Liver (tissue), 9 donors: ENCODE data around the gene NRF1. TPM values are rescaled to one million over a fixed set of nuclear protein-coding genes. Genes with fewer than 3 reads are reported as not detected.

ENCODE experiments used
- DNase-seq: peaks from one replicate; pipeline ENCODE4 v3.0.0-alpha.2; 2017; ENCODE audit warnings: low spot score
- H3K27ac ChIP-seq, 2 donors: one replicate each; pipeline ENCODE4 v1.7.0; 2013; ENCODE audit warnings: inconsistent platforms in 2 of 2, low read length in 2 of 2, control low read depth in 1 of 2, low read depth in 1 of 2, mild to moderate bottlenecking in 1 of 2
- H3K27me3 ChIP-seq, 4 donors: one replicate each; pipeline versions ENCODE4 v1.6.1 to v1.7.0; 2013; ENCODE audit warnings: low read length in 3 of 4, inconsistent platforms in 1 of 4, mild to moderate bottlenecking in 1 of 4, moderate library complexity in 1 of 4; ENCODE audit not compliant: control insufficient read depth in 4 of 4, insufficient read depth in 4 of 4
- H3K36me3 ChIP-seq, 4 donors: one replicate each; pipeline versions ENCODE4 v1.6.1 to v1.7.0; 2013; ENCODE audit warnings: low read length in 3 of 4, mild to moderate bottlenecking in 3 of 4, low read depth in 1 of 4, moderate library complexity in 1 of 4; ENCODE audit not compliant: control insufficient read depth in 4 of 4, insufficient read depth in 3 of 4
- H3K4me1 ChIP-seq, 4 donors: one replicate each; pipeline versions ENCODE4 v1.6.1 to v1.7.0; 2013; ENCODE audit warnings: low read length in 3 of 4, mild to moderate bottlenecking in 3 of 4, moderate library complexity in 1 of 4; ENCODE audit not compliant: control insufficient read depth in 4 of 4, insufficient read depth in 4 of 4
- H3K4me3 ChIP-seq, 3 donors: one replicate each; pipeline versions ENCODE4 v1.6.1 to v1.7.0; 2013; ENCODE audit warnings: low read length in 3 of 3, control low read depth in 1 of 3, low read depth in 1 of 3, mild to moderate bottlenecking in 1 of 3
- H3K9ac ChIP-seq, 2 donors: one replicate each; pipeline ENCODE4 v1.7.0; 2013; ENCODE audit warnings: low read length in 2 of 2, mild to moderate bottlenecking in 2 of 2, moderate library complexity in 2 of 2, control low read depth in 1 of 2, low read depth in 1 of 2
- H3K9me3 ChIP-seq, 4 donors: one replicate each; pipeline versions ENCODE4 v1.6.1 to v1.7.0; 2013; ENCODE audit warnings: low read length in 3 of 4; ENCODE audit not compliant: control insufficient read depth in 4 of 4
- EGR1 ChIP-seq, 2 donors: IDR thresholded peaks; 2 replicates each; pipeline ENCODE4 v1.6.1; 2016 to 2018; ENCODE audit warnings: antibody characterized with exemption in 2 of 2, low read depth in 2 of 2
- FOXA1 ChIP-seq: IDR thresholded peaks from 2 replicates; pipeline ENCODE4 v1.6.1; 2016; ENCODE audit warnings: antibody characterized with exemption
- FOXA2 ChIP-seq: IDR thresholded peaks from 2 replicates; pipeline ENCODE4 v1.6.1; 2016; ENCODE audit warnings: antibody characterized with exemption
- HNF4A ChIP-seq, 2 donors: conservative IDR thresholded peaks; 2 replicates each; pipeline ENCODE4 v1.6.1; 2016; ENCODE audit warnings: antibody characterized with exemption in 2 of 2, mild to moderate bottlenecking in 2 of 2
- HNF4G ChIP-seq: IDR thresholded peaks from 2 replicates; pipeline ENCODE4 v1.6.1; 2016; ENCODE audit warnings: antibody characterized with exemption
- JUND ChIP-seq, 2 donors: IDR thresholded peaks; 2 replicates each; pipeline ENCODE4 v1.6.1; 2016; ENCODE audit warnings: antibody characterized with exemption in 2 of 2
- NR2F2 ChIP-seq: IDR thresholded peaks from 2 replicates; pipeline ENCODE4 v1.6.1; 2016; ENCODE audit warnings: antibody characterized with exemption
- RAD21 ChIP-seq, 2 donors: IDR thresholded peaks; 2 replicates each; pipeline ENCODE4 v1.6.1; 2016; ENCODE audit warnings: antibody characterized with exemption in 2 of 2, mild to moderate bottlenecking in 2 of 2
- RXRA ChIP-seq, 2 donors: IDR thresholded peaks; 2 replicates each; pipeline ENCODE4 v1.6.1; 2017 to 2018; ENCODE audit warnings: antibody characterized with exemption in 2 of 2, mild to moderate bottlenecking in 1 of 2
- SP1 ChIP-seq: IDR thresholded peaks from 2 replicates; pipeline ENCODE4 v1.6.1; 2018; ENCODE audit warnings: antibody characterized with exemption, mild to moderate bottlenecking
- TAF1 ChIP-seq: conservative IDR thresholded peaks from 2 replicates; pipeline ENCODE4 v1.6.1; 2016; ENCODE audit warnings: antibody characterized with exemption, mild to moderate bottlenecking
- YY1 ChIP-seq: IDR thresholded peaks from 2 replicates; pipeline ENCODE4 v1.6.1; 2016; ENCODE audit warnings: antibody characterized with exemption, mild to moderate bottlenecking
- WGBS: extraction: QIAGEN DNeasy Blood & Tissue Kit; methylation state at CpG from one replicate; pipeline ENCODE4 v1.1.7; 2013; 5-methylcytosine and 5-hydroxymethylcytosine counted together
- polyA plus RNA-seq, 2 donors: library from polyadenylated mRNA; stranded (reverse) in 1 of 2; unstranded in 1 of 2; fragments of 200-250 nt in 1 of 2; fragments of >200 nt in 1 of 2; fragmentation: Nextera tagmentation in 1 of 2; extraction: Ambion mirVana in 1 of 2; gene quantifications; one replicate each; pipeline versions ENCODE4 v1.2.1 to v1.2.3, GENCODE V29; 2013 to 2015
- total RNA-seq, 2 donors: library from RNA; depleted of rRNA; stranded (reverse); fragments of >200 nt; gene quantifications; one replicate each; pipeline ENCODE4 v1.2.3, GENCODE V29; 2014
- TF ChIP-seq, protein P1 (sequence below): IDR thresholded peaks from 2 replicates; pipeline ENCODE4 v1.6.1; 2016; ENCODE audit warnings: antibody characterized with exemption
- TF ChIP-seq, protein P2 (sequence below): IDR thresholded peaks from 2 replicates; pipeline ENCODE4 v1.6.1; 2016; ENCODE audit warnings: antibody characterized with exemption
- TF ChIP-seq, protein P3 (sequence below): IDR thresholded peaks from 2 replicates; pipeline ENCODE4 v1.6.1; 2016; ENCODE audit warnings: antibody characterized with exemption
- donor health status: healthy.
- donor health status: healthy.
- donor health status: healthy.
- donor health status: healthy.
- donor health status: healthy.

NRF1 gene
- total and polyA plus RNA-seq, 4 donors = 1.3 to 14.8 (median 5.3) TPM

DNA sequence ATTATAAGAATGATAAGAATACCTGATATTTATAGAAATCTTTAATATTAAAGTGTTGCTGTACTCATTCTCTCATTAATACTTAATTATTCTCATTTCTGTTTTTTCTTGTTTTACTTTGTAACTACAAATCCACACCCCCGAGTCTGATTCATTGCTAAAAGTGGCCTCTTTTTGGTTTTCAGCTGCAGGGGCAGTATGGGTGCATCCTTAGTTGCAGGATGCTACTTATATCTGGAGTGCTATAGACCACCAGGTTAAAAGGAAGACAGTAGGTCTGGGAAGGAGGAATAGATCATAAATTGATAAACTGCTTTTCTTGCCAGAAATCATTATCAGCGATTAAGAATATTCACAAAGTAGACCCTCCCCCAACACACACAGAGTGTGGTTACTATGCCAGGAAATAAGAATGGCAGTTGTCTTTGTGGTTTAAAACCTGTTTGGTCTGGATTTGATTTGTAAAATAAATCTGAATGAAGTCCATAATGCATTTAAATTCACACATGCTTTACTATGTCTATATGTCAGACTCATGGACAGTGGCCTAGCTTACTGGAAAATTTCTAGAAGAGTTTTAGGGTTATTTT lies 96.5 kb downstream of the NRF1 start:
- DNase-seq = no peak
- WGBS = 82% methylated on average over 2 of the region's 2 CpGs
- no peaks in the 10 kb centered on the region for H3K9me3 ChIP-seq
- H3K4me1 ChIP-seq = no peaks in the 10 kb centered on the region
- no peaks in the 10 kb centered on the region for H3K27me3 ChIP-seq
- H3K27ac ChIP-seq = no peak overlapping the region
- TF ChIP-seq RAD21 (IDR thresholded peaks at IDR 0.05) (no peak), YY1 (no peak), SP1 (no peak)
- TF ChIP-seq, protein P1, sequence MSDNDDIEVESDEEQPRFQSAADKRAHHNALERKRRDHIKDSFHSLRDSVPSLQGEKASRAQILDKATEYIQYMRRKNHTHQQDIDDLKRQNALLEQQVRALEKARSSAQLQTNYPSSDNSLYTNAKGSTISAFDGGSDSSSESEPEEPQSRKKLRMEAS = no peak
- H3K9ac ChIP-seq = no peak overlapping the region
- H3K4me3 ChIP-seq = no peak overlapping the region
- peaks cover 6 to 23% (median 21%) of the 10 kb centered on the region in 4 donors for H3K36me3 ChIP-seq

DNA sequence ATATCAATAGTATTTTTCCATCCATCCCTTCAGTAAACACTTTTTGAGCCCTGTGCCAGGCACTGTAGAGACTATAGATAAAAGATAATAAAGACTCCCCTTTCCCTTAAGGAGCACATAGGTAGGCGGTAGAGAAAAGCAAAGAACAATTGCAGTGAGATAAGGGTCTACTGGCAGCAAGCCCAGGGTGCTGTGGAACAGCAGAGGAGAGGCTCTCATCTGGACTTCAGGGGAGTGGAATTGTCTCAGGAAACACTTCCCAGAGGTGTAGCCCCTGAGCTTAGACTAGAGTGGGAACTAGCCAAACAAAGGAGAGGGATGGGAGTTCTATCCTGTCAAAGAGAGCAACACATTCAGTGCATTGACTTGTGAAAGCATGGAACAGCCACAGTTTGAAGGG lies 102.0 kb downstream of the NRF1 start:
- 96% methylated on average over 1 of the region's 1 CpG for WGBS
- Histone ChIP-seq H3K9ac (no peak overlapping the region), H3K36me3 (peaks cover 7 to 55% (median 40%) of the 10 kb centered on the region in 4 donors), H3K4me1 (no peaks in the 10 kb centered on the region), H3K9me3 (no peaks in the 10 kb centered on the region), H3K4me3 (no peak overlapping the region), H3K27ac (no peak overlapping the region), H3K27me3 (no peaks in the 10 kb centered on the region)
- DNase-seq = no peak
- TF ChIP-seq, protein P2, sequence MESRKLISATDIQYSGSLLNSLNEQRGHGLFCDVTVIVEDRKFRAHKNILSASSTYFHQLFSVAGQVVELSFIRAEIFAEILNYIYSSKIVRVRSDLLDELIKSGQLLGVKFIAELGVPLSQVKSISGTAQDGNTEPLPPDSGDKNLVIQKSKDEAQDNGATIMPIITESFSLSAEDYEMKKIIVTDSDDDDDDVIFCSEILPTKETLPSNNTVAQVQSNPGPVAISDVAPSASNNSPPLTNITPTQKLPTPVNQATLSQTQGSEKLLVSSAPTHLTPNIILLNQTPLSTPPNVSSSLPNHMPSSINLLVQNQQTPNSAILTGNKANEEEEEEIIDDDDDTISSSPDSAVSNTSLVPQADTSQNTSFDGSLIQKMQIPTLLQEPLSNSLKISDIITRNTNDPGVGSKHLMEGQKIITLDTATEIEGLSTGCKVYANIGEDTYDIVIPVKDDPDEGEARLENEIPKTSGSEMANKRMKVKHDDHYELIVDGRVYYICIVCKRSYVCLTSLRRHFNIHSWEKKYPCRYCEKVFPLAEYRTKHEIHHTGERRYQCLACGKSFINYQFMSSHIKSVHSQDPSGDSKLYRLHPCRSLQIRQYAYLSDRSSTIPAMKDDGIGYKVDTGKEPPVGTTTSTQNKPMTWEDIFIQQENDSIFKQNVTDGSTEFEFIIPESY = no peak
- TF ChIP-seq FOXA2 (no peak), SP1 (no peak), TAF1 (no peak), NR2F2 (no peak), JUND (IDR thresholded peaks at IDR 0.05) (no peak), RXRA (IDR thresholded peaks at IDR 0.05) (no peak)
- TF ChIP-seq, protein P1 = no peak
- TF ChIP-seq, protein P3, sequence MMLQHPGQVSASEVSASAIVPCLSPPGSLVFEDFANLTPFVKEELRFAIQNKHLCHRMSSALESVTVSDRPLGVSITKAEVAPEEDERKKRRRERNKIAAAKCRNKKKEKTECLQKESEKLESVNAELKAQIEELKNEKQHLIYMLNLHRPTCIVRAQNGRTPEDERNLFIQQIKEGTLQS = no peak

DNA sequence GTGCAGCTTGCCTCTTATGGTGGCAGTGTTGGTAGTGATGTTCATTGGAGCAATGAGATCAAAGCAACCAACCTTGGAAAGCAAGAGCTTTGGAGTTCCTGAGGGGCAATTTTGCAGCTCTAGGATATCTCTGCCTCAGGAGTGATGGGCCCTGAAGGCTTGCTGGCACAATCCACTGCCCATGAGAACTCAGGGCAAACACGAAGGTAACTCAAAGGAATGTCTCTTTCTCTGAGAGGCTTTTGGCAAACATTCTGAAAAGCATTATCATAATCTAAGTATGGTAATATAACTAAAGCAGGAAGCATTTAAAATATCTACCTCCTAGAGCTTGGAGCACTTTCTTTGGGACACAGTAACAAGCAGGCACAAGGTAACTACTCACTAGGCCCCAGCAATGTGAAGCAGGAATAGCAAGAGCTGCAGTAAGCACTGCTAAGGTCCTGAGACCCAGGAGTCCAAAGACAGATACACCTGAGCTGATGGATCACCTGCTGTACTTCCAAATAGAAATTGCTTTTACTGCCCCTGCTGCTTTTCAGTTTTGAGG lies 103.1 kb downstream of the NRF1 start:
- Histone ChIP-seq H3K9ac (no peak overlapping the region), H3K27ac (no peak overlapping the region), H3K9me3 (no peaks in the 10 kb centered on the region), H3K27me3 (no peaks in the 10 kb centered on the region), H3K4me3 (no peak overlapping the region), H3K4me1 (no peaks in the 10 kb centered on the region), H3K36me3 (peaks cover 7 to 52% (median 37%) of the 10 kb centered on the region in 4 donors)
- TF ChIP-seq JUND (IDR thresholded peaks at IDR 0.05) = no peak
- no peak for TF ChIP-seq FOXA2
- TF ChIP-seq, protein P2 = no peak
- no peak for TF ChIP-seq HNF4G
- TF ChIP-seq, protein P1 = no peak
- no peak for TF ChIP-seq HNF4A (conservative IDR thresholded peaks at IDR 0.05)
- no peak for TF ChIP-seq TAF1
- TF ChIP-seq FOXA1 = no peak
- no peak for TF ChIP-seq NR2F2
- no peak for TF ChIP-seq YY1
- TF ChIP-seq EGR1 (IDR thresholded peaks at IDR 0.05; ENCODE audit: low read depth in 2 of 2) = no peak
- TF ChIP-seq SP1 = no peak
- 98% methylated on average over 1 of the region's 1 CpG for WGBS
- DNase-seq = no peak
